AG04450 (cell line): ENCODE results near the gene SKAP1. TPM values are rescaled to one million over a fixed set of nuclear protein-coding genes. Genes with fewer than 3 reads are reported as not detected.

Experiments used
- CTCF ChIA-PET: fragments of 300-600, 350-600 bp; formaldehyde crosslinking; extraction: SDS; loops from one replicate; lab custom pipeline; 2022; ENCODE audit warnings: antibody characterized with exemption, inconsistent platforms; lab: Charles Lee
- POLR2A ChIA-PET: fragments of 350-600 bp; formaldehyde crosslinking; extraction: SDS; loops from one replicate; lab custom pipeline; 2021; ENCODE audit warnings: antibody characterized with exemption, inconsistent platforms; lab: Yijun Ruan, JAX
- DNase-seq: peaks from one replicate; pipeline ENCODE4 v3.0.0-alpha.2; 2011; ENCODE audit warnings: low read depth, low spot score
- H3K27ac ChIP-seq: one replicate; pipeline ENCODE4 v1.5.1; 2012; ENCODE audit warnings: low read depth, low read length, control low read depth
- H3K27me3 ChIP-seq: one replicate; pipeline ENCODE4 v1.6.0; 2012; ENCODE audit warnings: low read length; ENCODE audit not compliant: control insufficient read depth, insufficient read depth
- H3K4me3 ChIP-seq: 2 replicates; pipeline ENCODE4 v1.5.1; 2011; ENCODE audit warnings: mild to moderate bottlenecking, low read depth, low read length, control low read depth
- H3K9me3 ChIP-seq: 2 replicates; pipeline ENCODE4 v1.5.1; 2012; ENCODE audit warnings: low read length; ENCODE audit not compliant: control insufficient read depth, insufficient read depth
- polyA plus RNA-seq: library from polyadenylated mRNA; depleted of rRNA; stranded (reverse); fragments of >200 nt; gene quantifications from 2 replicates; pipeline ENCODE4 v1.2.3, GENCODE V29; 2011
- TF ChIP-seq, protein P1 (sequence below): IDR thresholded peaks from 2 replicates; pipeline ENCODE4 v1.5.1; 2011; ENCODE audit warnings: low read depth, low read length, control low read depth, inconsistent platforms

The SKAP1 gene
- polyA plus RNA-seq, 1 experiment = not detected

DNA sequence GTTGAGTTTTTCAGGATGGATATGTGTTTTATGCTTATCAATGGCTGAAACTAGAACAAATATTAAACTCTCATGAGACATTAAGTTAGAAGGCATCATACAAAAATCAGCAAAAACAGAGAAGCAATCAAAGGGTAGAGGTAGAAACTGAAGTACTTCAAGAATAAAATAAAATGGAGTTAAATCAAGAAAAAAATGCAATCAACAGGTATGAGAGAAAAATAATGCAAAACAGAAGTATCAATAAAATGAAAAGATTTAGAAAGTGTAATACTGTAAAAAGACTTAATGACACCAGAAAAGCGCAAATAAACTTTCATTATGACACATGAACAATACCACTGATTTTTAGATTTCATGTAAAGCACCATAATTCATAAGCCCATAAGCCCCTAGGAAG, 112.3 kb downstream of the SKAP1 start:
- DNase-seq = no peak
- no peaks in the 10 kb centered on the region for H3K9me3 ChIP-seq
- ChIA-PET POLR2A (no interaction called here), CTCF (no interaction called here)
- H3K27me3 ChIP-seq = peaks cover 39% of the 10 kb centered on the region
- TF ChIP-seq, protein P1, sequence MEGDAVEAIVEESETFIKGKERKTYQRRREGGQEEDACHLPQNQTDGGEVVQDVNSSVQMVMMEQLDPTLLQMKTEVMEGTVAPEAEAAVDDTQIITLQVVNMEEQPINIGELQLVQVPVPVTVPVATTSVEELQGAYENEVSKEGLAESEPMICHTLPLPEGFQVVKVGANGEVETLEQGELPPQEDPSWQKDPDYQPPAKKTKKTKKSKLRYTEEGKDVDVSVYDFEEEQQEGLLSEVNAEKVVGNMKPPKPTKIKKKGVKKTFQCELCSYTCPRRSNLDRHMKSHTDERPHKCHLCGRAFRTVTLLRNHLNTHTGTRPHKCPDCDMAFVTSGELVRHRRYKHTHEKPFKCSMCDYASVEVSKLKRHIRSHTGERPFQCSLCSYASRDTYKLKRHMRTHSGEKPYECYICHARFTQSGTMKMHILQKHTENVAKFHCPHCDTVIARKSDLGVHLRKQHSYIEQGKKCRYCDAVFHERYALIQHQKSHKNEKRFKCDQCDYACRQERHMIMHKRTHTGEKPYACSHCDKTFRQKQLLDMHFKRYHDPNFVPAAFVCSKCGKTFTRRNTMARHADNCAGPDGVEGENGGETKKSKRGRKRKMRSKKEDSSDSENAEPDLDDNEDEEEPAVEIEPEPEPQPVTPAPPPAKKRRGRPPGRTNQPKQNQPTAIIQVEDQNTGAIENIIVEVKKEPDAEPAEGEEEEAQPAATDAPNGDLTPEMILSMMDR = no peak
- H3K4me3 ChIP-seq = no peak overlapping the region
- H3K27ac ChIP-seq = no peak overlapping the region

DNA sequence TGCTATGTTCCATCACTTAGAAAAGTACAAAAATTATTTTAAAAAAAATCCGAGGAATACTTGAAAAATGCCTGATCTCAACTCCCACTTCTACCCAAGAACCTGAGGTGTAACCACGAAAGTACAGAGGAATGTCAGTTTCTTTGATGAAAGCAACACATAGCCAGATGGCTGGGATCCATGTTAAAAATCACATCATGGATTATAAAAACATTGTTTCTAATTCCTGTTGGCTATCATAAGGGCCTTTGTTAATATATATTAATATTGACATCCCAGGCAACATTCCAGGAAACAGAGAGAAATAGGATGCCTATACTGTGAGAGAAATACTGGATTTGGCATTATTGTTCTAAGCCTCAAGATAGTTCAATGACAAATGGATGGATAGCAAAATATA, 115.3 kb downstream of the SKAP1 start:
- no peak for DNase-seq
- ChIA-PET CTCF (no interaction called here), POLR2A (no interaction called here)
- H3K27ac ChIP-seq = no peak overlapping the region
- H3K27me3 ChIP-seq = peaks cover 56% of the 10 kb centered on the region
- TF ChIP-seq, protein P1 = no peak
- H3K4me3 ChIP-seq = no peak overlapping the region
- H3K9me3 ChIP-seq = no peaks in the 10 kb centered on the region

DNA sequence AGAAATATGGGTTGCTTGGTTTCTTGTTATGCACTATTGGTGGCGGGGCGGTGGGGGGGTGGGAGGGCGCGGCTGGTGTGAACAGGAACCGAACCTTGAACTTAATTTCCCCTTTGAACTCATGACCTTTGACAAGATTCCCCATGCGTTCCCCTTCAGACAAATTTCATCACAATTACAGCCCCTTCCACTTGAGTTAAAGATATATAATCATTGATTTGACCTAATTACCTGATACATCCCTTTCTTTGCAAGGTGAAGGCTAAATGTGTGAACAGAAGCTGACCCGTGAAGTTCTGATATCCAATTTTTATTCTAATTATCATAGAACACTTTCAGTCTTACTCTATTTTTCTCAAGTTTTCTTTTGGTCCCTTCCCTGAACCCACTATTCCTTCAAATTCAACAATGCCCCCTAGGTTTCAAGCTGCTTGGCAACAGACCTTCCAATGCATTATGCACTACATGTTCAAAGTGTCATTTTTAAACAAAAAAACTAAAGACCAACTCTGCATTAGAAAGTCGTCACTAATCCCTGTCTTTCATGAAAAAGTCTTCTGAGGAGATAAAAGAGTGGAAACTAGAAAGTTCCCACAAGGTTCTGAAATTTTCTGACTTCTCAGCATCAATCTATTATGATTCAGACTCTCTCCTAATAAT, 116.8 kb downstream of the SKAP1 start:
- no peak for DNase-seq
- H3K27me3 ChIP-seq = peaks cover 55% of the 10 kb centered on the region
- CTCF ChIA-PET = no interaction called here

DNA sequence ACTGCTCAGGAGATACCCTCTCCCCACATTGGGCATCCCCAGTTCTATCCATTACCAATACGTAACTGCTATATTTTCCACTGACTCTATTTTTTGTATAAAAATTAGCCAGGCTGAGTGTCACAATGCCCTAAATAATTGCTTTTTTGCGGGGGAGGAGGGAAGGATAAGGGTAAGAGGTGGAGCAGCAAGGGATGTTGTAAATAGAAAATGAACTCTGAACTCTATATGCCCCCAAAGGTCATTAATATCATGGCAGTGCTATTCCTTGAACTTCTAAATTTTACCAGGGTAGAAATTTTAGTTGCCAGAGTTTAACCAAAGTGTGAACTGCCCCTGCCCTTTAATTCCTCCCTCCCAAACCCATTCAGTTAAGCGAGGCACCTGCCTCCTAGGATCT, 118.7 kb downstream of the SKAP1 start:
- Histone ChIP-seq H3K27ac (no peak overlapping the region), H3K4me3 (no peak overlapping the region), H3K27me3 (peaks cover 59% of the 10 kb centered on the region), H3K9me3 (no peaks in the 10 kb centered on the region)
- CTCF ChIA-PET = no interaction called here
- POLR2A ChIA-PET = no interaction called here
- TF ChIP-seq, protein P1 = no peak
- DNase-seq = no peak

More for the DNA sequence above, 116.8 kb downstream of the SKAP1 start:
- POLR2A ChIA-PET = no interaction called here
- H3K27ac ChIP-seq = no peak overlapping the region
- no peak overlapping the region for H3K4me3 ChIP-seq
- H3K9me3 ChIP-seq = no peaks in the 10 kb centered on the region
- TF ChIP-seq, protein P1 = no peak

DNA sequence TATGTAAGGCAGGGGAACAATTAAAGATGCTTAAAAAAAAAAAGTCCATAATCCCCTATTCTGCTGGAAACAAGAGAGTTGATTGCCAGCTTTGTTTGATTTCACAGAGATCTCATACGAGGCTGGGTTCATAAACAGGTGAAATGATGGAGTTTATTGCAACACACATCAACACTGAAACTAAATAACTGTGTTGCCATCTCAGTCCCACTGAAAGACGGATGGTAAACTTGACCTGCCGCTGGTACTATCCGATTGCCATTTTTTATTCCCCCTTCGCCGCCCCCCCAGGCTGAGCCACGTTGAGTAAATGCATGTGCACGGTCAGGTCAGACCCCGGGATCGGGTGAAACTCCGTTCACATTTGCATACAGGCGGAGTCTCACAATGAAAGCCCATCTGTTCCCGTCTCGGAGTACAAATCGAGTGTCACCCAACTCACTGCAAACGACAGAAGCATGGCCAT, 119.2 kb downstream of the SKAP1 start:
- ChIA-PET POLR2A (no interaction called here), CTCF (no interaction called here)
- DNase-seq = no peak
- H3K27ac ChIP-seq = no peak overlapping the region
- H3K9me3 ChIP-seq = no peaks in the 10 kb centered on the region
- H3K27me3 ChIP-seq = peaks cover 57% of the 10 kb centered on the region
- TF ChIP-seq, protein P1 = no peak
- H3K4me3 ChIP-seq = no peak overlapping the region
